ENCODE results near the gene FAM222A.

Gene FAM222A

DNA sequence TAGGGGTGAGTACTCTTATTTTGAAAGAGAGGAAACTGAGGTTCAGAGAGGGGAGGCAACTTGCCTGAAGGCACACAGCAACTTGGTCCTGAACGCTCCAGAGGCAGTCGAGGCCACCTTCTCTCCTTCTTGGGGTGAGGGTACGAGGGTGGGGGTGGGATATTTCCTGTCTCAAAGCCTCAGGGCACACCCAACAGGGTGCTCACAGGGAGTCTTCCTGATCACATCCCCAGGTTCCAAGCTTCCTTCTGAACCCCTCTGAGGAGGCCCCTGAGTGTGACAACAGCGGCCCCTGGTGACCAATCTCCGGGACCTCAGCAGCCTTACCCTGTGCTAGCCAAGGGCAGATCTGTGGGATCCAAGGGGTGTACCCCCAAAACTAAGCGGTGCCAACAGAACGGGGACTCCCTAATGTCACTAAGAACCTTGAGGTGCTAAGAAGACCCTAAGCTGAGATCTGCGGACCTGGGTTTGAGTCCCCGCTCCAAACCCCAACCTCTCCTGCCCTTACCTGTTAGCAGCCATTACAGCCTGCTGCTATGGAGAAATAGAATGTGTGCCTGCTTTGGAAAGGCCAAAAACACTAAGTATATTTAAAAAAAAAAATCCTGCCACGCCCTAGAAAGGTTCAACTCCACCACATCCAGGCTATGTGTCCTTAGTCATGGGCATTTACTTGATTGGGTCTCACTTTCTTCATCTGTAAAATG, 61.7 kb downstream of the FAM222A start:
- DNase-seq = peak; percentile 88

GRCh38 chr12:109776624-109777023, 63.0 kb downstream of the FAM222A start:
- no peak for DNase-seq

GRCh38 chr12:109777544-109777943, 63.9 kb downstream of the FAM222A start:
- peak; percentile 65 for DNase-seq

DNA sequence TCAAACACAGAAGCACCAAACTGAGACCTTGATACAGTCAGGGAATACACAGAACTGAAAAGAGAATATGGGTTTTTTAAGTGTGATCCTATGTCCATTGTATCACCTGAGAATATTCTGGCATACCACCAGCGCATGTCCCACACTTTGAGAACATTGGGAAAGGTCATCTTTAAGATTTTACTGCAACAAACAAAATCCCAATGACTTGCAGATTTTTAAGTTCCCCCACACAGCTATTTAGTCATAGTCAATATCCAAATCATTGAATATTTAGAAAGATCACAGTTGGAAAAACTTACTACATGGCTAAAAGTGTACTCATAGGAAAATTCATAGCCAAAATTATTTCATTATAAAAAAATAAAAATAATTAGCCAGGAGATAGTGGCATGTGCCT, 65.1 kb downstream of the FAM222A start:
- DNase-seq = no peak

GRCh38 chr12:109779382-109779781, 65.8 kb downstream of the FAM222A start:
- DNase-seq = peak; percentile 66

DNA sequence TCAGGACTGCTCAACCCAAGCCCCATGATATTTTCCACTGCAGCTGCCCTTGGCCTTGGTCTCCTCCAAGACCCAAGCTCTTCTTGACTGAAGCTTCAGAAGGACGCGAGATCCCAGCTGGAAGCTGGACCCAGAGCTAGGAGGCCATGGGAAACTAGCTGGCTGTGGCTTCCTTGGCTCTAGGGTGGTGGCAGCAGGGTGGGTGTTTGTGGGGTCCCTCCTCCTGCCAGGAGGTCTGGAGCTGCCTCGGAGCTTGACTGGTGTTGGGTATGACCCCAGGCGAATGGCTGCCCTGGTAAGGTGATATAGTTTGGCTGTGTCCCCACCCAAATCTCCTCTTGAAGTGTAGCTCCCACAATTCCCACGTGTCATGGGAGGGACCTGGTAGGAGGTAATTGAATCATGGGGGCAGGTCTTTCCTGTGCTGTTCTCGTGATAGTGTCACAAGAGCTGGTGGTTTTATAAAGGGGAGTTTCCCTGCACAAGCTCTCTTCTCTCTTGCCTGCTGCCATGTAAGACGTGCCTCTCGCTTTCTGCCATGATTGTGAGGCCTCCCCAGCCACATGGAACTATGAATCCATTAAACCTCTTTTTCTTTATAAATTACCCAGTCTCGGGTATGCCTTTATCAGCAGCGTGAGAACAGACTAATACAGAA, 68.2 kb downstream of the FAM222A start:
- peak; percentile 20 for DNase-seq

DNA sequence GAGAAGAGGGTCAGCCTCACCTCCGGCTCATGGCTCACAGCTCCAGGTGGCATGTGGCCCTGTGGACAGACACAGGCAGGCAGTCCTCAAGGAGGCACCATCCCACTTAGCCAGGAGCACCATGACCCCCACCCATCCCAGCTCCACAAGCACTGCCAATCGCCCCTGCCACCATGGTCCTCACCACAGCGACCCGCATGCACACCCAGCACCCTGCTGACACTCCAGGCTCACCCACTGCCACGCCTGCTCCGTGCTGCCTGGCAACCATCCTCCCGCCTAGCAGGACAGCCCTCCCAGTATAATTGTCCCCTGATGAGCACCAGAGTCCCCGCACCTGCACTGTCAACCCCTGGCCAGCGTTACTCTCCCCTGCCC, 68.7 kb downstream of the FAM222A start:
- no peak for DNase-seq

DNA sequence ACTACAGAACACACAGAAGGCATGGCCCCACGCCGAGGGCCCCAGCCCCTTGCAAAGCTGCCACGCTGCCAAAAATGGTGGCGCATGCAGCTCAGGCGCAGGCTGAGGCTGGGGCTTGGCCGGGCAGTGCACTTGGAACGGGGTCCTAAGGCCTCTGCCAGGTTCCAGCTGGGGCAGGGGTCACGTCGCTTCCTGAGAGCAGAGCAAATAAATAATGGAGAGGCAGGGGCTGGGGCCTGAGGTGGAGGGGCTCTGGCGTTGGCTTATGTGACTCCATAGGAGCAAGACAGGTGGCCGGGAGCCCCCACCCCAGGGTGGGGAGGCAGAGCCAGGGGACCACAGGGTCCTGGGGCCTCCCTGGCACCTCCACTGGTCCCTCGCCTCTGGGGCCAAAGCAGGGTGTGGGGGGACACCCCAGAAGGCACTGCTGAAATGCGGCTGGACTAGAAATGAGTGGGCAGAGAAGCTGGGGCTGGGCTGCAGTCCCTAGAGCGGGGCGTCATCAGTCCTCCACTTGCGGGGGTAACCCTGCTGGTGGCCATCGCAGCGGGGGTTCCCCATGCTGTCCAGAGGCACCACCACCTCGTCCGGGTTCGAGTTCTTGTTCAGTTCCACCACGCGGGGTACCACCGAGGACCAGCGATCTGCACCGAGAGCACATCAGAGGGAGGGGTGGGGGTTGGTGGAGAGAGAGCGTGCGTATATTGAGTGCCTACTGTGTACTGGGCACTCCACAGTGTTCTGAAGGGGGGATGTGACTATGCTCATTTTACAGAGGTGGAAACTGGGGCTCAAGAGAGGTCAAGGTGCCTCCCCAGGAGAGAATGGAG, 69.7 kb downstream of the FAM222A start:
- no peak for DNase-seq

DNA sequence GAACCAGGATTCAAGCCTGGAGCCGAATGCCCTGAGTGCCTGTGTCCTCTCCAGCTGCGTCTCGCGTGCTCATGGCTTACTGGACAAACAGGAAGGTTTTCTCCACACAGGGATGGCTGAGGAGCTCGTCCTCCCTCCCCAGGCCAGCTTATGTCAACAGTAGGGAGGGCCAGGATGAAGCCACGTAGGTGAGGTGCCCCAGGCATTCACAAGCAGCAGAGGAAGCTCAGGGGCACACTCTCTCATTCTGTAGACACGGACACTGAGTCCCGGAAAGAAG, 70.3 kb downstream of the FAM222A start:
- DNase-seq = peak; percentile 92

- no peak for DNase-seq
Observed at GRCh38 chr12:109785854-109786253, 72.2 kb downstream of the FAM222A start.

DNA sequence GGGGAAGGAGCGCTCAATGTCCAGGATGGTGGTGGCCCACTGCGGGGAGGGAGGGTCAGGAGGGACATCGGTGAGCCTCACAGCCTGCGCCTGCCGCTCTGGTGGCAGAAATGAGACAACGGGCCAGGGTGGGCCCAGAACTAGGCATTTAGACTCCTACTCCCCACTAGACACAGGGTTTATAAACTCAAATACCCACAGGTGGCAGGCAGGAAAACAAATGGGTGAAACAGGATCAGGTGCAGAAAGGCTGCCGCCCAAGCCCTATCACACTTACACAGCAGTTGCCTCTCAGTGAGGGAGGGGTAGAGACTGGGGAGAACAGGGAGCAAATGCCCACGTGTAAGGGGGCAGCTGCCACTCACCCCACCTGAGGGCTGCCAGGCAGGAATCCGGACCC, 73.2 kb downstream of the FAM222A start:
- DNase-seq = no peak

- peak; percentile 41 for DNase-seq
Observed at GRCh38 chr12:109789526-109790048, 76.0 kb downstream of the FAM222A start.

DNA sequence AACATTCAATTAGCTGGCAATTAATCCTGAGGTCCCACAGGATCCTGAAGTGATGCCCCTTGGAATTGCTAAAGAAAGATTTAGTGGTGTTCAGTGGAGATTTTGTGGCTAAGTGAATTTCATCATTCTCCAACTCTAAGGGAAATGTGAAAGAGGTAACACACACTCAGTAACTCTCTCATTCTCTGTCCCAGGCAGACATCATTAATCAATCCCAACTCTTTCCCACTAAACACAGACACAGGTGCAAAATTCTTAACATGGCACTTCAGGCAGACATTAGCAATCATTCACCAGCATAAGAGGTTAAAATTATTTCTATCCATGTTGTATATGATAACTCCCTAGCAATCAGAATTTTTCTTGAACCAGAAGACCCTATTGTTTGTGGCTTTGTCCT, 79.4 kb downstream of the FAM222A start:
- no peak for DNase-seq

DNA sequence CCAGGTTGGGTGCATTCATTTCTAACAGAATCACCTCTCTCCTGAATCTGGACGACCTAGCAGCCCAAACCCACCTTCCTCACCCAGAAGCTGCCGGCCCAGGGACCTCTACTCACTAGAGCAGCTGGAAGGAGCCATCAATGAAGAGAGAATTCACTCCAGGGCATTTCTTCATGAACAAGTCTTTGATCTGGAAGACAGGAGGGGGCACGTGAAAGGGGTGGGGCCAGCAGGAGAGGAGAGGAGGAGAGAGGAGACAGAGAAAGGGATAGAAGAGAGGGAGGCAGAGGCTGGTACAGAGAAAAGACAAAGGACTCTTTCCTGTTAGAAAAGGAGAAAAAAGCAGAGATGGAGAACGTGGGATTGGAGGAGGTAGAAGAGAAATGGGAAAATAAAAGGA, 79.8 kb downstream of the FAM222A start:
- no peak for DNase-seq

DNA sequence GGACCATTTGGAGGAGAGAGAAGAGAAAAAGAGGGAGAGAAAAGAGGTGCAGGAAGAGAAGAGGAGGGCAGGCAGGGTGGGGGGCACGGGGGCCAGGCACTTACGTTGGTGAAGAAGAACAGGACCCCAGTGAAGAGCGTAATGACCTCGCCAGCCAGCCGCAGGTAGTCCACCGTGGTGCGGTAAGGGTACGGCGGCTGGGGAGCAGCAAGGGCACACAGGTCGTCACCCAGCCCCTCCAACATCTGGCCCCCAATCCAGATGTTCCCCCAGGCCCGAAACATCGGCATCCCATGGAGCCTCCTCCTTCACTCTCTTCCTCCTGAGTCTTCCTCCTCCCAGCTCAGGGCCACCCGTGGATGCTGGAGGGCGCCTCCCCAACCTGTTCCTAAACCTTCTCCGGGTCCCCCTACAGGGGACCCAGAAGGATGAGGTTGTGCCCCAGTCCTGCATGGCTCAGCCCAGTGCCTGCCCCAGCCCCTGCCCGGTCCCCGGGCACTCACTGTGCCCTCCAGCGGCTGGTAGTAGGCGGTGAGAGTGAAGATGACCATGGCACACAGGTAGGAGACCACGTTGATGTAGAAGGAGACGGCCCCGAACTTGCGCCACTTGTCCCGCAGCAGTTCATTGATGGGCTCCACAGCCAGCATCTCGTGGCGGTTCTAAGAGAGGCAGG, 80.3 kb downstream of the FAM222A start:
- DNase-seq = no peak

DNA sequence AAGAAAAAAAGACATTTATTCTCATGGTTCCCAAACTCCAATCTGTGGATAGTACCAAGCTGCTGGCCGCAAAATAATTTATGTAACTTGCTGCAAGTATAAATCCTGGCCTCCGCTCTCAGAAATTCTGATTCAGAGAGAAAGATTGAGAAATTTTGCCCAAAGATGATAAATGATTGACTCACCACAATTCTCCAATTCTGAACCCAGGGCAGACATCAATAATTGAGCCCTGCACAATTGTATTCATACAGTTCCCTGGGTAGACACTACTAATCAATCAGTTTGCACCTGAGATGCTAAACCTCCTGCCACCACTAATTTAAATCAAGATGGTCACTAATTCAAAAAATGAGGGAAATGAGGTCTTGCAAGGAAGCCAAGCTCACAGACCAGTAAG, 81.4 kb downstream of the FAM222A start:
- DNase-seq = peak; percentile 30

DNA sequence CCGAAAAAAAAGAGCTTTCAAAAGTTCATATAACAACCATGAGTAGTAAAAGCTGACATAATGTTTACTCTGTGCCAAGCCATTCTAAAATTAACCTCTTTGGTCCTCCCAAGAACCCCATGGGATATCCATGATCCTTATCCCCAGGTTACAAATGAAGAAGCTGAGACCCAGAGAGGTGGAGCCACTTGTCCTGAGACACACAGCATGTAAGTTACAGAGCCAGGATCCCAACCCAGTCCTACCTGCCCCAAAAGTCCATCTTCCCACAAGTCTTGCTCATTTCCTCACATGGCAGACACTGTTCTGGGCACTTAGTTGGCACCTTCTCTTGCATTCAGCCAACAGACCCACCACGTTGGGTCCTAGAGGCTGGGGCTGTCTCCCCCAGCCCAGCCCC, 82.4 kb downstream of the FAM222A start:
- DNase-seq = no peak

GRCh38 chr12:109797905-109798669, 84.5 kb downstream of the FAM222A start:
- peak; percentile 51 for DNase-seq

GRCh38 chr12:109798691-109799090, 85.1 kb downstream of the FAM222A start:
- no peak for DNase-seq

- DNase-seq = no peak
Observed at GRCh38 chr12:109800536-109800935, 86.9 kb downstream of the FAM222A start.

DNA sequence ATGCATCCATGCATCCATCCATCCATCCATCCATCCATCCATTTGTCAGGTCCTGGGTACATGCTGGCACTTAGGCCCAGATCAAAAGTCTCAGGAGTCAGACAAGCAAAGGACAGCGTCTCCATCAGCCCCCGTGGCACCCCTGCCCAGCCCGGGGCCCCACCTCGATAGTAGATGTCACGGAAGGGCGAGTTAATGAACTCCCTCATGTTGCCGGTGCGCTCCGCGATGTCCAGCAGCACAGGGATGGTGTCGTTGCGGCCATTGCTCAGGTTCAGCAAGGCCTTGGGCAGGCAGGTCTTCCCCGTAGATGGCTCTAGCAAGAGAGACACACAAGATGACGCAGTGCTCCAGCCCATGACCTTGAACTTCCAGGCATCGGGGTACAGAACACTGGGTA, 89.2 kb downstream of the FAM222A start:
- DNase-seq = no peak

DNA sequence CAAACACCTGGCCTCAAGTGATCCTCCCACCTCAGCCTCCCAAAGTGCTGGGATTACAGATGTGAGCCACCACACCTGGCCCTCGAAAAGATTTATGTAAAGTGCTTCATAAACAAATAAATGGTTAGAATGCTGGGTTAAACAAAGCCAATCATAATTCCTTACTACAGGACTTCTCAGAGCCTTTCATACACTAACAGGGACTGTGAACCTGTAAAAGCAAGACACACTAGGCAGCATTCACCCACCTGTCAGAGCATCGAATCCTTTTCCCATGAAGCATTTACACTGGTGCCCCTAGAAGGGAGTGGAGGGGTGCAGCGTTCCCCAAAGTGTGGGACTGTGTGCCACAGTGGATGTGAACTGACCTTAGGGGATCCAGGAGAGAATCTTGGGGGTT, 90.1 kb downstream of the FAM222A start:
- no peak for DNase-seq

Data from DMS53 (cell line).